Left ventricle myocardium inferior (tissue), 1 donor: ENCODE results near the gene TIPRL. TPM values are rescaled to one million over a fixed set of nuclear protein-coding genes. Genes with fewer than 3 reads are reported as not detected.
"Not testable (repeated sequence)": the region's sequence is repeated elsewhere in the genome, so short reads cannot be mapped to it uniquely, and the experiment has no call there.

ENCODE experiments used
- DNase-seq: peaks from one replicate; pipeline ENCODE4 v3.0.0-alpha.2; 2020
- H3K27ac ChIP-seq: fragments of 200-600 bp; replicated peaks from 2 replicates; pipeline ENCODE4 v1.8.0; 2021
- H3K27me3 ChIP-seq: fragments of 200-600 bp; 2 replicates; pipeline ENCODE4 v1.8.0; 2021; ENCODE audit warnings: low read depth
- H3K36me3 ChIP-seq: fragments of 200-600 bp; 2 replicates; pipeline ENCODE4 v1.8.0; 2021
- H3K4me1 ChIP-seq: fragments of 200-600 bp; 2 replicates; pipeline ENCODE4 v1.8.0; 2021
- H3K4me3 ChIP-seq: fragments of 200-600 bp; 2 replicates; pipeline ENCODE4 v1.8.0; 2021; ENCODE audit warnings: mild to moderate bottlenecking, moderate library complexity
- H3K9me3 ChIP-seq: fragments of 200-600 bp; replicated peaks from 2 replicates; pipeline ENCODE4 v1.8.0; 2021
- intact Hi-C: fragments of 100-400 bp; cut with micrococcal nuclease; formaldehyde crosslinking; loops from one replicate; pipeline ENCODE4 v1.11.0; 2022
- total RNA-seq: library from RNA; stranded (reverse); fragmentation: NEBNext Ultra II Directional; extraction: Animal tissue kit (Norgen Biotek cat#: 25700); gene quantifications from one replicate; pipeline ENCODE4 v1.2.1, GENCODE V29; 2021
- TF ChIP-seq, protein P1 (sequence below): fragments of 200-600 bp; IDR thresholded peaks from 2 replicates; pipeline ENCODE4 v1.8.0; 2021; ENCODE audit warnings: antibody characterized with exemption, mild to moderate bottlenecking, borderline replicate concordance
- donor health status: DM: no; HTN: yes; CAD: no; lungs with severe emphysema.

Gene TIPRL
- total RNA-seq, 1 donor from 2014 or later: 28.3 TPM

DNA sequence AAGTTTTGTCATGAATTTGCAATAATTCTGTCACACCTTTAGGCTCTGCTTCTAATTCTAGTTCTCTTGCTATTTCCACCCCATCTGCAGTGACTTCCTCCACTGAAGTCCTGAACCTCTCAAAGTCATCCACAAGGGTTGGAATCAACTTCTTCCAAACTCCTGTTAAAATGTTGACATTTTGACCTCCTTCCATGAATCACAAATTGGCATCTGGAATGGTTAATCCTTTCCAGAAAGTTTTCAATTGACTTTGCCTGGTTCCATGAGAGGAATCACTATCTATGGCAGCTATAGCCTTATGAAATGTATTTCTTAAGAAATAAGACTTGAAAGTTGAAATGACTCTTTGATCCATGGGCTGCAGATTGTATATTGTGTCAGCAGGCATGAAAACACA, 27.3 kb downstream of the TIPRL start:
- peaks cover 3% of the 10 kb centered on the region for H3K9me3 ChIP-seq
- H3K4me3 ChIP-seq: no peak overlapping the region
- intact Hi-C loops: no loop called here
- no peaks in the 10 kb centered on the region for H3K4me1 ChIP-seq
- peaks cover 20% of the 10 kb centered on the region for H3K36me3 ChIP-seq
- H3K27me3 ChIP-seq: no peaks in the 10 kb centered on the region
- no peak overlapping the region for H3K27ac ChIP-seq
- DNase-seq: no peak
- TF ChIP-seq, protein P1, sequence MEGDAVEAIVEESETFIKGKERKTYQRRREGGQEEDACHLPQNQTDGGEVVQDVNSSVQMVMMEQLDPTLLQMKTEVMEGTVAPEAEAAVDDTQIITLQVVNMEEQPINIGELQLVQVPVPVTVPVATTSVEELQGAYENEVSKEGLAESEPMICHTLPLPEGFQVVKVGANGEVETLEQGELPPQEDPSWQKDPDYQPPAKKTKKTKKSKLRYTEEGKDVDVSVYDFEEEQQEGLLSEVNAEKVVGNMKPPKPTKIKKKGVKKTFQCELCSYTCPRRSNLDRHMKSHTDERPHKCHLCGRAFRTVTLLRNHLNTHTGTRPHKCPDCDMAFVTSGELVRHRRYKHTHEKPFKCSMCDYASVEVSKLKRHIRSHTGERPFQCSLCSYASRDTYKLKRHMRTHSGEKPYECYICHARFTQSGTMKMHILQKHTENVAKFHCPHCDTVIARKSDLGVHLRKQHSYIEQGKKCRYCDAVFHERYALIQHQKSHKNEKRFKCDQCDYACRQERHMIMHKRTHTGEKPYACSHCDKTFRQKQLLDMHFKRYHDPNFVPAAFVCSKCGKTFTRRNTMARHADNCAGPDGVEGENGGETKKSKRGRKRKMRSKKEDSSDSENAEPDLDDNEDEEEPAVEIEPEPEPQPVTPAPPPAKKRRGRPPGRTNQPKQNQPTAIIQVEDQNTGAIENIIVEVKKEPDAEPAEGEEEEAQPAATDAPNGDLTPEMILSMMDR: no peak

DNA sequence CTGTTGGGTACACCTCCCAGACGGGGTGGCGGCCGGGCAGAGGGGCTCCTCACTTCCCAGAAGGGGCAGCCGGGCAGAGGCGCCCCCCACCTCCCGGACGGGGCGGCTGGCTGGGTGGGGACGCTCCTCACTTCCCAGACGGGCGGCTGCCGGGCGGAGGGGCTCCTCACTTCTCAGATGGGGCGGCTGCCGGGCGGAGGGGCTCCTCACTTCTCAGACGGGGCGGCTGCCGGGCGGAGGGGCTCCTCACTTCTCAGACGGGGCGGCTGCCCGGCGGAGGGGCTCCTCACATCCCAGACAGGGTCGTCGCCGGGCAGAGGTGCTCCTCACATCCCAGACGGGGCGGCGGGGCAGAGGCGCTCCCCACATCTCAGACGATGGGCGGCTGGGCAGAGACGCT, 28.9 kb downstream of the TIPRL start:
- H3K4me1 ChIP-seq, H3K4me3 ChIP-seq, H3K36me3 ChIP-seq, H3K27me3 ChIP-seq, DNase-seq, intact Hi-C loops, H3K27ac ChIP-seq: not testable (repeated sequence)
- peaks cover 19% of the 10 kb centered on the region for H3K9me3 ChIP-seq

DNA sequence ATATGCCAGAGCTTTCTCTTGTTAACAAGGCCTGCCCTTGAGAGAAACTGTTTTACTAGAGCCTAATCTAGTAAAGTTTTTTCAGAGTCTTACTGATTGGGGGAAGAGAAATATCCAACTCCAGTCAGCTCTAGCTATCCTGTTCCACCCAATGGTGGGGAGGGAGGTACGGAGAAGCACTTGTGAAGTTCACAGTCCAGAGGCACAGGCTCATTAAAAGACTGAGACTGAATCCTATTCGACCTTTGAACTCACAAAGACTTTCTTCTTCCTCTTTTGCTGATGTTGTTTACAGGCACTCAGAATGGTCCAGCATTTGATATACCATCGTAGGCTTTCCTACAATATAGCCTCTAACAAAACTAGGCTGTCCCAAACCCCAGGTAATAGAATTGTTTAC, 31.6 kb downstream of the TIPRL start:
- Histone ChIP-seq H3K9me3 (peaks cover 31% of the 10 kb centered on the region), H3K36me3 (no peaks in the 10 kb centered on the region), H3K4me3 (no peak overlapping the region), H3K4me1 (no peaks in the 10 kb centered on the region), H3K27ac (no peak overlapping the region), H3K27me3 (no peaks in the 10 kb centered on the region)
- TF ChIP-seq, protein P1: no peak
- intact Hi-C loops: no loop called here
- no peak for DNase-seq

DNA sequence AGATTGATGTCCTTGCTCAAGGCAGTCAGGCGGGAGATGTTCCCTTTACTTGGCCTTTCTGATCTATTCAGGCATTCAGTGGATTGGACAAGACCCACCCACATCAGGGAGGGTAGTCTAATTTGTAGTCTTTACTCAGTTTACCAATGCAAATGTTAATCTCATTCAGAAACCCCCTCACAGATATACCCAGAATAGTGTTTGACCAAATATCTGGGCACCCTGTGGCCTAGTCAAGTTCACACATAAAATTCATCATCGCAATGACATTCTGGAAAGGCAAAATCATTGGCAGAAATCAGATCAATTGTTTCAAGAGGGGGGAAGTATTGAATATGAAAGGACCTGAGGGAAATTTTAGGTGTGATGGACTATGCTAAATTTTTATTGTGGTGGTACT, 34.6 kb downstream of the TIPRL start:
- TF ChIP-seq, protein P1: no peak
- no peaks in the 10 kb centered on the region for H3K36me3 ChIP-seq
- no peaks in the 10 kb centered on the region for H3K27me3 ChIP-seq
- intact Hi-C loops: no loop called here
- no peak overlapping the region for H3K4me3 ChIP-seq
- H3K4me1 ChIP-seq: peaks cover 5% of the 10 kb centered on the region
- no peak overlapping the region for H3K27ac ChIP-seq
- peaks cover 31% of the 10 kb centered on the region for H3K9me3 ChIP-seq
- no peak for DNase-seq

DNA sequence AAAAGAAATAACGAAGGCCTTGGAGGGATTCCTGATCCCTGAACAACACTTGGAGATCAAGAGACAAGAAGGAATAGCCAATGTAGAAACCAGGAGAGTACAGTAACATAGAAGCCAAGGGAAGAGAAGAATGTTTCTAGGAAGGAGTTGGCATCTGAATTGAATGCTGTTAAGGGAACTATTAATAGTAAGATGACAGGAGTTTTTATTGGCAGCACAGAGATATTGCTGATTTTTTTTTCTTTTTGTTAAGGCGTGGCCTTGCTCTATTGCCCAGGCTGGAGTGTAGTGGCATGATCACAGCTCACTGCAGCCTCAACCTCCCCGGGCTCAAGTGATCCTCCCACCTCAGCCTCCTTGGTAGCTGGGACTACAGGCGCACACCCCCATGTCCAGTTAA, 37.4 kb downstream of the TIPRL start:
- H3K36me3 ChIP-seq: no peaks in the 10 kb centered on the region
- H3K27ac ChIP-seq: no peak overlapping the region
- H3K9me3 ChIP-seq: peaks cover 28% of the 10 kb centered on the region
- no peak for DNase-seq
- intact Hi-C loops: no loop called here
- peaks cover 5% of the 10 kb centered on the region for H3K4me1 ChIP-seq
- TF ChIP-seq, protein P1: no peak
- H3K27me3 ChIP-seq: no peaks in the 10 kb centered on the region
- no peak overlapping the region for H3K4me3 ChIP-seq

DNA sequence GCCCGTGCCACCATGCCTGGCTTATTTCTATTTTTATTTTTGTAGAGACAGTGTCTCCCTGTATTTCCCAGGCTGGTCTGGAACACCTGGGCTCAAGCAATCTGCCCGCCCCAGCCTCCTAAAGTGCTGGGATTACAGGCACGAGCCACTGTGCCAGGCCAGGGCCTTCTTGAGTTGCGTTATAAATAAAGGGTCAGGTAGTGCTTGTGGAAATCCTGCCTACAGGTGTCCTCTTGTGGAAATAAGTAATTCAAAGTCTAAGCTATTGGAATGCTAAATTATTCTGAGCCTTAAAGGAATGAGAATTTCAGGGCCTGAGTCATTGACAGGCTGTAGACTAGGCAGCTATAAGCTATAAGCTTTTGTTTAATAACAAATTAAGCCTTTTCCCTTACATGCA, 38.9 kb downstream of the TIPRL start:
- Histone ChIP-seq H3K4me3 (no peak overlapping the region), H3K27me3 (no peaks in the 10 kb centered on the region), H3K9me3 (peaks cover 13% of the 10 kb centered on the region), H3K36me3 (no peaks in the 10 kb centered on the region), H3K4me1 (peaks cover 5% of the 10 kb centered on the region), H3K27ac (no peak overlapping the region)
- DNase-seq: no peak
- intact Hi-C loops: no loop called here
- TF ChIP-seq, protein P1: no peak
